Activated CD4-positive, alpha-beta T cell treated with anti-CD3 and anti-CD28 coated beads, Interleukin-2, Interleukin-6, amounts not matched to agents 100 ng/mL and 50 ng/mL, durations not matched to agents 16 hours and 8 hours (primary cell): ENCODE results near the gene DNAJB9.
"Not testable (repeated sequence)": the region's sequence is repeated elsewhere in the genome, so short reads cannot be mapped to it uniquely, and the experiment has no call there.

ENCODE experiments used
- DNase-seq: peaks from one replicate; pipeline ENCODE4 v3.0.0-alpha.2; 2020

DNAJB9 gene

GRCh38 chr7:108569381-108570145 is at the start of gene DNAJB9, which contains the start of gene THAP5:
TSS of gene DNAJB9 (plus strand) at chr7:108569874. CDS start at chr7:108571727, 1,853 bp downstream.
TSS of gene THAP5 (minus strand) at chr7:108569706. CDS start at chr7:108569569, 137 bp downstream.
- DNase-seq: peak; percentile 100

- DNase-seq: no peak
These were observed 46.9 kb upstream of the DNAJB9 start for GRCh38 chr7:108522780-108523179.

- peak; percentile 17 for DNase-seq
These were observed 44.2 kb upstream of the DNAJB9 start for GRCh38 chr7:108525327-108525984.

- peak; percentile 100 for DNase-seq
These were observed 43.5 kb upstream of the DNAJB9 start, which contains the start of gene PNPLA8 for GRCh38 chr7:108525985-108526767. TSS of gene PNPLA8 (minus strand) at chr7:108526135. CDS start at chr7:108515491, 10,644 bp downstream.

GRCh38 chr7:108526768-108527017 is 43.0 kb upstream of the DNAJB9 start:
- no peak for DNase-seq

- no peak for DNase-seq
These were observed 41.4 kb upstream of the DNAJB9 start for GRCh38 chr7:108528183-108528712.

GRCh38 chr7:108529341-108529740 is 40.3 kb upstream of the DNAJB9 start:
- no peak for DNase-seq

GRCh38 chr7:108533712-108534111 is 36.0 kb upstream of the DNAJB9 start:
- DNase-seq: no peak

GRCh38 chr7:108535257-108535656 is 34.4 kb upstream of the DNAJB9 start:
- DNase-seq: no peak

- DNase-seq: no peak
These were observed 33.9 kb upstream of the DNAJB9 start for GRCh38 chr7:108535744-108536143.

GRCh38 chr7:108537229-108537628 is 32.4 kb upstream of the DNAJB9 start:
- DNase-seq: no peak

GRCh38 chr7:108538236-108538635 is 31.4 kb upstream of the DNAJB9 start:
- not testable (repeated sequence) for DNase-seq

GRCh38 chr7:108538685-108539084 is 31.0 kb upstream of the DNAJB9 start:
- DNase-seq: not testable (repeated sequence)

GRCh38 chr7:108541478-108541877 is 28.2 kb upstream of the DNAJB9 start:
- DNase-seq: no peak

GRCh38 chr7:108548141-108548896 is 21.4 kb upstream of the DNAJB9 start:
- not testable (repeated sequence) for DNase-seq

GRCh38 chr7:108556665-108557064 is 13.0 kb upstream of the DNAJB9 start:
- not testable (repeated sequence) for DNase-seq

- DNase-seq: no peak
These were observed 12.5 kb upstream of the DNAJB9 start for GRCh38 chr7:108557191-108557590.

GRCh38 chr7:108557617-108558016 is 12.1 kb upstream of the DNAJB9 start:
- no peak for DNase-seq

- no peak for DNase-seq
These were observed 10.4 kb upstream of the DNAJB9 start for GRCh38 chr7:108559253-108559652.

GRCh38 chr7:108561047-108561619 is 8.5 kb upstream of the DNAJB9 start:
- DNase-seq: no peak

- no peak for DNase-seq
These were observed 3.7 kb upstream of the DNAJB9 start for GRCh38 chr7:108565987-108566386.

GRCh38 chr7:108568801-108569380 is 783 bp upstream of the DNAJB9 start:
- no peak for DNase-seq
